ENCODE measurements around the gene ZNF235.
"Not testable (repeated sequence)": the region's sequence is repeated elsewhere in the genome, so short reads cannot be mapped to it uniquely, and the experiment has no call there.

The ZNF235 gene

DNA sequence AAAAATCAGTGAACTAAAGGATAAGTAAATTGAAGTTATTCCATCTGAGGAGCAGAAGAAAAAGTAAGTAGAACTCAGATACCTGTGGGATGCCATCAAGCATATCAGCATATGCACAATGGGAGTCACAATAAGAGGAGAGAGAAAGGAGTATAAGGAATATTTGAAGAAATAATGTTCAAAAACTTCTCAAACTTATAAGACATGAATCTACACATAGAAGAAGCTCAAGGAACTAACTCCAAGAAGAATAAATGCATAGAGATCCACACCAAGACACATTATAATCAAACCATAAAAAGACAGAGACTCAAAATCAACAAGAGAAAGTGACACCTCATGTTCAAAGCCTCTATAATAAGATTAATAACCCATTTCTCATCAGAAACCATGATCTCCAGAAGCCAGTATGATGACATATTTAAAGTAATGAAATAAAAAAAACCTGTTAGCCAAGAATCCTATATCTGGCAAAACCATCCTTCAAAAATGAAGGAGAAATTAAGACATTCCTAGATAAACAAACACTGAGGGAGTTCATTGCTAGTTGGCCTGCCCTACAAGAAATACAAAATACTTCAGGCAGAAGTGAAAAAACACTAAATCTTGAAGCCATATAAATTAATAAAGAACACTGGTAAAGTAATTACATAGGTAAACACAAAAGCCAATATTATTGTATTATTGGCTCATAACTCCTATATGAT, 49.0 kb downstream of the ZNF235 start (continued):
- TF ChIP-seq ZNF280D (tag by site-specific recombination; IDR thresholded peaks at IDR 0.05) (peak; percentile 87; the same call in 1 of the 2 replicates), ZNF626 (tag by site-specific recombination; IDR thresholded peaks at IDR 0.05) (peak; percentile 94; the same call in 1 of the 2 replicates), ZNF558 (tag by site-specific recombination; IDR thresholded peaks at IDR 0.05) (peak; percentile 97), ZNF311 (tag by site-specific recombination; IDR thresholded peaks at IDR 0.05; ENCODE audit: borderline replicate concordance) (0 out of 2 replicates have a peak, but pooled peaks have one; percentile 20), ZNF433 (tag by site-specific recombination; IDR thresholded peaks at IDR 0.05; ENCODE audit: low read depth) (no peak), ZNF391 (tag by site-specific recombination; IDR thresholded peaks at IDR 0.05; ENCODE audit: borderline replicate concordance, low read depth) (0 out of 2 replicates have a peak, but pooled peaks have one; percentile 40), ZNF549 (tag by site-specific recombination; IDR thresholded peaks at IDR 0.05) (peak; percentile 52), ZNF184 (tag by site-specific recombination; IDR thresholded peaks at IDR 0.05) (peak; percentile 84), KLF8 (tag by site-specific recombination; IDR thresholded peaks at IDR 0.05) (no peak), ZNF776 (tag by site-specific recombination; IDR thresholded peaks at IDR 0.05; ENCODE audit: borderline replicate concordance) (0 out of 2 replicates have a peak, but pooled peaks have one; percentile 8), SCRT1 (tag by site-specific recombination; IDR thresholded peaks at IDR 0.05; ENCODE audit: borderline replicate concordance) (0 out of 2 replicates have a peak, but pooled peaks have one; percentile 24), ZNF843 (tag by site-specific recombination; IDR thresholded peaks at IDR 0.05) (no peak), MYNN (tag by site-specific recombination; IDR thresholded peaks at IDR 0.05; ENCODE audit: borderline replicate concordance) (no peak), ZFP69B (tag by site-specific recombination; IDR thresholded peaks at IDR 0.05) (0 out of 2 replicates have a peak, but pooled peaks have one; percentile 28)

DNA sequence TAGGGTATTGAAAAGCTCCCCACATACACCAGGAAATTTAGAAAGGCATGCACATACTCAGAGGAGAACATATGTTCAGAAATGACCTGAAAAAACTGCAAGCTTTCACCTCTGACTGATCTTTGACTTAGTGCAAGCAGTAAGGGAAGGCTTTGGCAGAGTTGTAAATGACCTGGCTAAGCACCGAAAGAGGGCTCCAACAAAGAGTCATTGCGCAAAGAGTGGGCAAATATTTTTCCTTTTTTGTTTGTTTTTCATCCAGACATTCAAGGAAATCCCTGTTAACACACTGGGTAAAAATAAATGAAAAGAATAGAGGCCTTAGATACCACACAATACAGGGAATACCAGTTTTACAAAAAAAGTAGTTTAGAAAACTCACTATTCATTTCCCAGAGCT, 50.3 kb downstream of the ZNF235 start:
- Histone ChIP-seq H3K4me3 (ENCODE audit: low read depth, low read length) (no peak overlapping the region), H3K4me1 (ENCODE audit: control insufficient read depth, insufficient read depth, low read length) (peaks cover 8% of the 10 kb centered on the region; the same call in 1 of the 2 replicates), H3K9me3 (ENCODE audit: control insufficient read depth, insufficient read depth, low read depth, low read length) (peaks cover 74% of the 10 kb centered on the region), H3K27ac (ENCODE audit: extremely low read depth, low read depth, low read length) (no peak overlapping the region), H3K36me3 (ENCODE audit: control insufficient read depth in 2 of 2, insufficient read depth in 1 of 2, low read length in 2 of 2) (peaks cover 0 to 33% of the 10 kb centered on the region in 2 experiments; a peak in 2 of 3 replicates)
- ChIA-PET CTCF (interaction anchor here (0.9 to 1.4 kb wide), 2 partner anchors 13 to 19 kb away, joined by 3 to 4 read pairs; no protein-coding TSS in a partner anchor), POLR2A (interaction anchor here (1.9 to 2.5 kb wide), 2 partner anchors 47 to 90 kb away, joined by 7 to 9 read pairs; partner anchors contain the start of gene ZNF226)
- TF ChIP-seq ZNF266 (tag by site-specific recombination; IDR thresholded peaks at IDR 0.05; ENCODE audit: low read depth) (no peak), ZNF560 (tag by site-specific recombination; IDR thresholded peaks at IDR 0.05; ENCODE audit: borderline replicate concordance) (0 out of 2 replicates have a peak, but pooled peaks have one; percentile 1), ZNF529 (tag by site-specific recombination; IDR thresholded peaks at IDR 0.05; ENCODE audit: insufficient replicate concordance) (peak; percentile 2)

DNA sequence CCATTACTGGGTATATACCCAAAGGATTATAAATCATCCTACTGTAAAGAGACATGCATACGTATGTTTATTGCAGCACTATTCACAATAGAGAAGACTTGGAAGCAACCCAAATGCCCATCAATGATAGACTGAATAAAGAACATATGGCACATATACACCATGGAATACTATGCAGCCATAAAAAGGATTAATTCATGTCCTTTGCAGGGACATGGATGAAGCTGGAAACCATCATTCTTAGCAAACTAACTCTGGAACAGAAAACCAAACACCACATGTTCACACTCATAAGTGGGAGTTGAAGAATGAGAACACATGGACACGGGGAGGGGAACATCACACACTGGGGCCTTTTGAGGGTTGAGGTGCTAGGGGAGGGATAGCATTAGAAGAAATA, 51.4 kb downstream of the ZNF235 start:
- TF ChIP-seq ZNF146 (tag by site-specific recombination; IDR thresholded peaks at IDR 0.05) (peak; percentile 99), KLF8 (tag by site-specific recombination; IDR thresholded peaks at IDR 0.05) (0 out of 2 replicates have a peak, but pooled peaks have one; percentile 18), ZNF280D (tag by site-specific recombination; IDR thresholded peaks at IDR 0.05) (peak; percentile 91; the same call in 1 of the 2 replicates), ZNF18 (tag by site-specific recombination; IDR thresholded peaks at IDR 0.05) (peak; percentile 41; the same call in 1 of the 2 replicates)
- TF ChIP-seq, protein P1, sequence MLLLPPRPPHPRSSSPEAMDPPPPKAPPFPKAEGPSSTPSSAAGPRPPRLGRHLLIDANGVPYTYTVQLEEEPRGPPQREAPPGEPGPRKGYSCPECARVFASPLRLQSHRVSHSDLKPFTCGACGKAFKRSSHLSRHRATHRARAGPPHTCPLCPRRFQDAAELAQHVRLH (tag by site-specific recombination; IDR thresholded peaks at IDR 0.05), result peak; percentile 51; the same call in 1 of the 2 replicates

More for the DNA sequence above, 51.4 kb downstream of the ZNF235 start:
- POLR2A ChIA-PET, result interaction anchor here (0.7 to 2.5 kb wide), 4 partner anchors 41 to 1826 kb away, joined by 4 to 9 read pairs (median 6); partner anchors contain the start of genes LIPE, ZNF226 and ZNF227
- peaks cover 83% of the 10 kb centered on the region for H3K9me3 ChIP-seq (ENCODE audit: control insufficient read depth, insufficient read depth, low read depth, low read length)
- not testable (repeated sequence) for H3K4me1 ChIP-seq (ENCODE audit: control insufficient read depth, insufficient read depth, low read length); H3K27ac ChIP-seq (ENCODE audit: extremely low read depth, low read depth, low read length); H3K4me3 ChIP-seq (ENCODE audit: low read depth, low read length)
- peaks cover 0 to 40% of the 10 kb centered on the region in 2 experiments; a peak in 2 of 3 replicates for H3K36me3 ChIP-seq (ENCODE audit: control insufficient read depth in 2 of 2, insufficient read depth in 1 of 2, low read length in 2 of 2)
- CTCF ChIA-PET, result interaction anchor here (1.0 kb wide), 1 partner anchor 60 kb away, joined by 7 read pairs; no protein-coding TSS in a partner anchor

Data from HEK293 (cell line).